GM12878 (cell line): ENCODE results near the gene U2AF2. TPM values are rescaled to one million over a fixed set of nuclear protein-coding genes. Genes with fewer than 3 reads are reported as not detected.
A peak's percentile ranks its signal among the peaks of the same experiment; 100 is the strongest.

Experiments
- BCL11A ChIP-seq: IDR thresholded peaks from 2 replicates; pipeline ENCODE4 v1.6.1; 2011; ENCODE audit warnings: low read depth, low read length
- BCL3 ChIP-seq: IDR thresholded peaks from 2 replicates; pipeline ENCODE4 v1.6.1; 2011; ENCODE audit warnings: borderline replicate concordance, low read depth, mild to moderate bottlenecking, moderate library complexity, low read length; ENCODE audit not compliant: insufficient read depth, poor library complexity, severe bottlenecking
- BCLAF1 ChIP-seq: fragments of 450-650 bp; IDR thresholded peaks from 2 replicates; pipeline ENCODE4 v1.6.1; 2017; ENCODE audit warnings: antibody characterized with exemption, mild to moderate bottlenecking, moderate library complexity
- CEBPZ ChIP-seq: fragments of 150-350 bp; IDR thresholded peaks from 2 replicates; pipeline ENCODE4 v1.6.1; 2016; ENCODE audit warnings: low read depth, low read length
- CHD2 ChIP-seq: IDR thresholded peaks from 2 replicates; pipeline ENCODE4 v1.6.1; 2011; ENCODE audit warnings: low read depth, low read length, improper control_type of control experiment, borderline replicate concordance
- DPF2 ChIP-seq: fragments of 450-650 bp; IDR thresholded peaks from 2 replicates; pipeline ENCODE4 v1.6.1; 2017; ENCODE audit warnings: mild to moderate bottlenecking
- EGR1 ChIP-seq, 2 experiments: IDR thresholded peaks; 1 replicate in 1 of 2; 2 replicates in 1 of 2; pipeline ENCODE4 v1.6.1; 2011 to 2012; ENCODE audit warnings: low read depth in 2 of 2, low read length in 2 of 2, borderline replicate concordance in 1 of 2, mild to moderate bottlenecking in 1 of 2, moderate library complexity in 1 of 2
- ETV6 ChIP-seq, 2 experiments: fragments of 450-650 bp in 1 of 2; IDR thresholded peaks in 1 of 2; conservative IDR thresholded peaks in 1 of 2; 2 replicates each; pipeline ENCODE4 v1.6.1; 2014; ENCODE audit warnings: antibody characterized with exemption in 1 of 2, borderline replicate concordance in 1 of 2, low read depth in 1 of 2, mild to moderate bottlenecking in 1 of 2, moderate library complexity in 1 of 2
- GABPA ChIP-seq: IDR thresholded peaks from 2 replicates; pipeline ENCODE4 v1.6.1; 2014; ENCODE audit warnings: antibody characterized with exemption, low read depth, mild to moderate bottlenecking, inconsistent platforms
- MLLT1 ChIP-seq: fragments of 450-650 bp; IDR thresholded peaks from 2 replicates; pipeline ENCODE4 v1.6.1; 2016; ENCODE audit warnings: mild to moderate bottlenecking
- MYC ChIP-seq: IDR thresholded peaks from 2 replicates; pipeline ENCODE4 v1.6.1; 2011; ENCODE audit warnings: mild to moderate bottlenecking, low read length, moderate library complexity, inconsistent platforms; ENCODE audit not compliant: insufficient read depth, insufficient replicate concordance, insufficient read length, severe bottlenecking
- NBN ChIP-seq: fragments of 450-650 bp; IDR thresholded peaks from 2 replicates; pipeline ENCODE4 v1.6.1; 2016
- NFYB ChIP-seq: IDR thresholded peaks from 2 replicates; pipeline ENCODE4 v1.6.1; 2011; ENCODE audit warnings: low read depth, mild to moderate bottlenecking, low read length, improper control_type of control experiment, moderate library complexity; ENCODE audit not compliant: insufficient read depth
- PBX3 ChIP-seq: IDR thresholded peaks from 2 replicates; pipeline ENCODE4 v1.6.1; 2011; ENCODE audit warnings: mild to moderate bottlenecking, low read depth, low read length, moderate library complexity; ENCODE audit not compliant: insufficient replicate concordance
- RBBP5 ChIP-seq: fragments of 200-600 bp; sonication (generic); conservative IDR thresholded peaks from 2 replicates; pipeline ENCODE4 v1.6.1; 2016
- RUNX3 ChIP-seq: IDR thresholded peaks from 2 replicates; pipeline ENCODE4 v1.6.1; 2012; ENCODE audit warnings: low read length, inconsistent platforms
- TCF7 ChIP-seq: IDR thresholded peaks from 2 replicates; pipeline ENCODE4 v1.6.1; 2014; ENCODE audit warnings: antibody characterized with exemption, borderline replicate concordance
- ZZZ3 ChIP-seq: IDR thresholded peaks from 2 replicates; pipeline ENCODE4 v1.6.1; 2011; ENCODE audit warnings: low read depth; ENCODE audit not compliant: control insufficient read depth, insufficient read length
- polyA plus RNA-seq, 11 experiments: library from polyadenylated mRNA; depleted of rRNA in 4 of 11; unstranded in 6 of 11; stranded (reverse) in 5 of 11; fragments of >200 nt; fragmentation: Nextera tagmentation in 4 of 11; fragmentation: Illumina TruSeq in 1 of 11; extraction: Ambion mirVana in 4 of 11; extraction: Trizol in 1 of 11; gene quantifications; 1 replicate in 1 of 11; 2 replicates in 10 of 11; pipeline versions ENCODE4 v1.2.1 to v1.2.3, GENCODE V29; 2011 to 2016; ENCODE audit warnings: inconsistent platforms in 2 of 11, missing spikeins in 2 of 11, low read depth in 1 of 11
- total RNA-seq, 4 experiments: library from RNA; depleted of rRNA in 3 of 4; stranded (reverse); fragments of >200 nt in 3 of 4; fragmentation: Illumina TruSeq in 1 of 4; extraction: Trizol in 1 of 4; gene quantifications; 2 replicates each; pipeline versions ENCODE4 v1.2.1 to v1.2.3, GENCODE V29; 2013 to 2021

The U2AF2 gene
- total and polyA plus RNA-seq, 10 of the 15 experiments (the other 5 are each of a cell fraction or from before 2014, with no cell fraction given): 3.0 to 338 (median 130) TPM

GRCh38 chr19:55640577-55641425 is 14.0 kb upstream of the U2AF2 start, which contains the start of gene ZNF580 (continued):
- TF ChIP-seq ETV6 (conservative IDR thresholded peaks at IDR 0.05 in 1 of 2, IDR thresholded peaks at IDR 0.05 in 1 of 2; ENCODE audit: borderline replicate concordance in 1 of 2, low read depth in 1 of 2): no peak
- peak; percentile 60; the same call in 1 of the 2 replicates for TF ChIP-seq GABPA
- no peak for TF ChIP-seq MLLT1
- no peak for TF ChIP-seq BCLAF1
- TF ChIP-seq CHD2: 0 out of 2 replicates have a peak, but pooled peaks have one; percentile 13
- TF ChIP-seq EGR1 (IDR thresholded peaks at IDR 0.05; ENCODE audit: borderline replicate concordance in 1 of 2, low read depth in 2 of 2, low read length in 2 of 2): no peak; a peak in 1 of 3 replicates
- no peak for TF ChIP-seq MYC
- TF ChIP-seq TCF7: no peak
- TF ChIP-seq PBX3: no peak
- TF ChIP-seq BCL11A: no peak
- 0 out of 2 replicates have a peak, but pooled peaks have one; percentile 15 for TF ChIP-seq DPF2
- TF ChIP-seq ZZZ3: no peak
- no peak for TF ChIP-seq NFYB
- TF ChIP-seq BCL3: peak; percentile 72
- TF ChIP-seq RBBP5: no peak
- no peak for TF ChIP-seq RUNX3
- no peak for TF ChIP-seq CEBPZ
- no peak for TF ChIP-seq NBN
